Body of pancreas (tissue), 4 donors: ENCODE results near the gene FAM98C.

Experiments
- POLR2A ChIP-seq, 3 donors: fragments of 450-650 bp; IDR thresholded peaks; one replicate each; pipeline ENCODE4 v1.6.1; 2016; ENCODE audit warnings: antibody characterized with exemption in 3 of 3, mild to moderate bottlenecking in 2 of 3
- TF ChIP-seq, protein P1 (sequence below), 7 experiments: fragments of 450-650 bp in 4 of 7; fragments of 200-600 bp in 3 of 7; sonication (generic) in 3 of 7; IDR thresholded peaks; one replicate each; pipeline ENCODE4 v1.5.1; 2016 to 2019; ENCODE audit warnings: antibody characterized with exemption in 7 of 7

DNA sequence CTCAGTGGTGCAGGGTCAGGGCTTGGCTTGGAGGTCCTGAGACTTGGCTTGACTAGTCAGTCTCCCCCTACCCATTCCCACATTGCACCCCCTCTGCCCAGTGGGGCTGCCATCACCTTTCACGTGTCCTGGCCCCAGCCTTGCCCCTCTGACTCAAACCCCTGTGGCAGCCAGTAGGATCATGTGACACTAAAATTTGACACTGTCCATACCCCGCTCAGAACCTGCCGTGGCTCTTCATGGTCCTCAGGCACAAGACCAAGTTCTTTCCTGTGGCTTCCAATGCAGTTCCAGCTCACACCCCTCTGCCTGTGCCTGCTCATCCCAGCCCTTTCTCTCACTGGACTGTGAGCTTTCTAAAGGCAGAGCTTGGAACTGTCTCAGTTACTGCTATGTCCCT, 26.3 kb upstream of the FAM98C start:
- TF ChIP-seq POLR2A (IDR thresholded peaks at IDR 0.05), result no peak
- TF ChIP-seq, protein P1, sequence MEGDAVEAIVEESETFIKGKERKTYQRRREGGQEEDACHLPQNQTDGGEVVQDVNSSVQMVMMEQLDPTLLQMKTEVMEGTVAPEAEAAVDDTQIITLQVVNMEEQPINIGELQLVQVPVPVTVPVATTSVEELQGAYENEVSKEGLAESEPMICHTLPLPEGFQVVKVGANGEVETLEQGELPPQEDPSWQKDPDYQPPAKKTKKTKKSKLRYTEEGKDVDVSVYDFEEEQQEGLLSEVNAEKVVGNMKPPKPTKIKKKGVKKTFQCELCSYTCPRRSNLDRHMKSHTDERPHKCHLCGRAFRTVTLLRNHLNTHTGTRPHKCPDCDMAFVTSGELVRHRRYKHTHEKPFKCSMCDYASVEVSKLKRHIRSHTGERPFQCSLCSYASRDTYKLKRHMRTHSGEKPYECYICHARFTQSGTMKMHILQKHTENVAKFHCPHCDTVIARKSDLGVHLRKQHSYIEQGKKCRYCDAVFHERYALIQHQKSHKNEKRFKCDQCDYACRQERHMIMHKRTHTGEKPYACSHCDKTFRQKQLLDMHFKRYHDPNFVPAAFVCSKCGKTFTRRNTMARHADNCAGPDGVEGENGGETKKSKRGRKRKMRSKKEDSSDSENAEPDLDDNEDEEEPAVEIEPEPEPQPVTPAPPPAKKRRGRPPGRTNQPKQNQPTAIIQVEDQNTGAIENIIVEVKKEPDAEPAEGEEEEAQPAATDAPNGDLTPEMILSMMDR (IDR thresholded peaks at IDR 0.05), result no peak
